Posterior cingulate gyrus (tissue), 11 donors: ENCODE data around the gene EMILIN1.
"Not testable (repeated sequence)": the region's sequence is repeated elsewhere in the genome, so short reads cannot be mapped to it uniquely, and the experiment has no call there.

Experiments
- DNase-seq, 10 donors: peaks; one replicate each; pipeline versions ENCODE4 v3.0.0 to v3.0.0-alpha.2; 2020 to 2021; ENCODE audit warnings: mixed read lengths in 3 of 10
- intact Hi-C: fragments of 100-400 bp; cut with DNase I; formaldehyde crosslinking; loops from one replicate; pipeline ENCODE4 v1.15.1; 2023

The EMILIN1 gene

GRCh38 chr2:27075566-27075871 is 2.9 kb upstream of the EMILIN1 start:
- peak in 1 of 10 donors; percentile 27 for DNase-seq
- intact Hi-C loops = not testable (repeated sequence)

GRCh38 chr2:27076323-27076722 is 2.1 kb upstream of the EMILIN1 start:
- intact Hi-C loops = no loop called here
- peak in 1 of 10 donors; percentile 7 for DNase-seq

GRCh38 chr2:27077231-27077630 is 1.2 kb upstream of the EMILIN1 start:
- peak in 2 of 10 donors; percentile 23 to 52 for DNase-seq
- intact Hi-C loops = no loop called here

DNA sequence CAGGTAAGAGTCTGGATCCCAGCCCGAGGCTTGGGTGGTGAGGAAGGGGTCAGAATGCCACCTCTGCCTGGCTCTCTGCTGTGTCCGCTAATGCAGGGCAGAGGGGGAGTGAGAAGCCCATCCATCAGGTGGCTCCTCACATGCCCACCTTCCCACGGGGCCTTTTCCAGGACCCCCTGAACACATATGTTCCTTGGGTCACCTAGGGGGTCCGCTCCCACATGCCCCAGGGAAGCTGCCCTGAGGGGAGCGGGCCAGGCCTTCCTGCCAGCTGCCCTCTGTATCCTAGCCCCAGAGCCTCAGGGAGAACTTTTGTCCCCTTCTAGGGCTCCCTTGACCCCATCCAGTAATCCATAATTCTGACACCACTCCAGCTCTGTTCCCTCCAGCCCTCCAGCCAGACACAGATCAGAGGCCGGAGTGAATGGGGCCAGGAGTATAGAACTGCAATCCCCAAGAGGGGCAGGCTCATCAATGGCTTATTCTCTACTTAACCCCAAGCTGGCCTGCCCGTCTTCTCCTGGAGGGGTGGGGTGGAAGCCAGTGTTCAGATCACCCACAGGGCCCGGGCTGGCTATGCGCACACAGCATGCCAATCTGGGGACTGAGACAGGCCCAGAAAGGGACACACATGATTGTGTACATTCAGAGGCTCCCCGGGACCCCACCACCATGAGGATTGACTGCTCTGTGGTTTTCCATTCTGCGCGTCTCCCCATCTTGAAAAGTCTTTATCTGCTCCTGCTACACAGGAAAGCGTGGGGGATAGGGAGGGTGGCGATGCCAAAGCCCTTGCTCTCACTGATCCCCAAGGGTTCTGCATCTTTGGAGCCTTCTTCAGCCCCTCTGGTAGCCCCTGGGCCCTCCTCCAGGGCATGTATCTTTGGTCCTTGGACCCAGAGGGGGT is 1.1 kb downstream of the EMILIN1 start:
- intact Hi-C loops = no loop called here
- DNase-seq = peak in 1 of 10 donors; percentile 80

DNA sequence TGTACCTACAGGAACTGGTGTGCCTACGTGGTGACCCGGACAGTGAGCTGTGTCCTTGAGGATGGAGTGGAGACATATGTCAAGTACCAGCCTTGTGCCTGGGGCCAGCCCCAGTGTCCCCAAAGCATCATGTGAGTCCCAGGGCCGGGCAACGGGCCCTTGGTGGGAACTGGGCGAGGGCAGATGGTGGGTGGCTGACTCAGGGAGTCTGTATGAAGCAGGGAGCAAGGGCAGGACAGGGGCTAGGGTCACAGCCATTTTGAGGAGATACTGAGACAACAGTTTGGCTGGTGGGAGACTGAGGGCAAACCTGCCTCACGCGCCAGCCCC is 1.7 kb downstream of the EMILIN1 start:
- intact Hi-C loops = no loop called here
- DNase-seq = peak in 2 of 10 donors; percentile 67 to 70

GRCh38 chr2:27080603-27080936 is 2.2 kb downstream of the EMILIN1 start:
- peak in 2 of 10 donors; percentile 64 to 74 for DNase-seq
- intact Hi-C loops = no loop called here

- DNase-seq = peak in 2 of 10 donors; percentile 74 to 83
- intact Hi-C loops = no loop called here
Observed at GRCh38 chr2:27081984-27082772, 3.8 kb downstream of the EMILIN1 start.

DNA sequence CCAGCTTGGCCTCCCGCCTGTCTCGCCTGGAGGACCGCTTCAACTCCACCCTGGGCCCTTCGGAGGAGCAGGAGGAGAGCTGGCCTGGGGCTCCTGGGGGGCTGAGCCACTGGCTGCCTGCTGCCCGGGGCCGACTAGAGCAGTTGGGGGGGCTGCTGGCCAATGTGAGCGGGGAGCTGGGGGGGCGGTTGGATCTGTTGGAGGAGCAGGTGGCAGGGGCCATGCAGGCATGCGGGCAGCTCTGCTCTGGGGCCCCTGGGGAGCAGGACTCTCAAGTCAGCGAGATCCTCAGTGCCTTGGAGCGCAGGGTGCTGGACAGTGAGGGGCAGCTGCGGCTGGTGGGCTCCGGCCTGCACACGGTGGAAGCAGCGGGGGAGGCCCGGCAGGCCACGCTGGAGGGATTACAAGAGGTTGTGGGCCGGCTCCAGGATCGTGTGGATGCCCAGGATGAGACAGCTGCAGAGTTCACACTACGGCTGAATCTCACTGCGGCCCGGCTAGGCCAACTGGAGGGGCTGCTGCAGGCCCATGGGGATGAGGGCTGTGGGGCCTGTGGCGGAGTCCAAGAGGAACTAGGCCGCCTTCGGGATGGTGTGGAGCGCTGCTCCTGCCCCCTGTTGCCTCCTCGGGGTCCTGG is 4.5 kb downstream of the EMILIN1 start:
- intact Hi-C loops = no loop called here
- DNase-seq = peak in 2 of 10 donors; percentile 63 to 77

GRCh38 chr2:27083410-27084296 is 5.2 kb downstream of the EMILIN1 start:
- intact Hi-C loops = no loop called here
- peak in 2 of 10 donors; percentile 47 to 75 for DNase-seq

- intact Hi-C loops = loop anchor here (1.0 to 5.0 kb wide), 2 partner anchors 48 to 123 kb away; partner anchors contain the start of gene PREB
- DNase-seq = peak in 2 of 10 donors; percentile 35 to 54
Observed at GRCh38 chr2:27084297-27085061, 6.1 kb downstream of the EMILIN1 start.

DNA sequence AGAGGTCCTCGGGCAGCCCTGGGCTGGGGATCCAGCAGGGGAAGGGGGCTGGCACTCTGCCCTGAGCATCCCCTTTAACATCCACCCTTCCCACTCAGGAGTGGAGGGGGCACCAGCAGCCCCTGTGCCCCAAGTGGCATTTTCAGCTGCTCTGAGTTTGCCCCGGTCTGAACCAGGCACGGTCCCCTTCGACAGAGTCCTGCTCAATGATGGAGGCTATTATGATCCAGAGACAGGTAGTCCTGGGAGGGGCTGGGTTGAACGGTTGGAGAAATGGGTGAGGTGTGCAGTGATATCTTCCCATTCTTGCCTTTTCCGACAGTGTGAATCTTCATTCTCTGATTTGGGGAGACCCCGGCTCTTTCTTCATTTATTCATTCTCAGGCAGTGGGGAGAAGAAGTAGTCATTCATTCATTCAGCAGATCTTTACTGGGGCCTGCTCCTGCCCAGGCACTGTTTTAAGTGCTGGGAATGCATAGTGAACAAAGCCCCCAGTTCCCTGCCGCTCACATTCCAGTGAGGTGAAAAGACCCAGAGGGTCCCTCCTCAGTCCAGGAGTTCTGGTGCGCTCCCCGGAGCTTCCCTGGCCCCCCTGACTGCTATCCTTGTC is 6.8 kb downstream of the EMILIN1 start:
- intact Hi-C loops = loop anchor here (1.0 to 5.0 kb wide), 2 partner anchors 47 to 124 kb away; partner anchors contain the start of gene PREB
- peak in 2 of 10 donors; percentile 53 to 70 for DNase-seq

- intact Hi-C loops = loop anchor here (1.0 to 5.0 kb wide), 3 partner anchors 35 to 124 kb away; partner anchors contain the start of genes AGBL5 and PREB
- peak; percentile 57 to 96 (median 78) for DNase-seq
Observed at GRCh38 chr2:27085673-27086089, 7.3 kb downstream of the EMILIN1 start.

DNA sequence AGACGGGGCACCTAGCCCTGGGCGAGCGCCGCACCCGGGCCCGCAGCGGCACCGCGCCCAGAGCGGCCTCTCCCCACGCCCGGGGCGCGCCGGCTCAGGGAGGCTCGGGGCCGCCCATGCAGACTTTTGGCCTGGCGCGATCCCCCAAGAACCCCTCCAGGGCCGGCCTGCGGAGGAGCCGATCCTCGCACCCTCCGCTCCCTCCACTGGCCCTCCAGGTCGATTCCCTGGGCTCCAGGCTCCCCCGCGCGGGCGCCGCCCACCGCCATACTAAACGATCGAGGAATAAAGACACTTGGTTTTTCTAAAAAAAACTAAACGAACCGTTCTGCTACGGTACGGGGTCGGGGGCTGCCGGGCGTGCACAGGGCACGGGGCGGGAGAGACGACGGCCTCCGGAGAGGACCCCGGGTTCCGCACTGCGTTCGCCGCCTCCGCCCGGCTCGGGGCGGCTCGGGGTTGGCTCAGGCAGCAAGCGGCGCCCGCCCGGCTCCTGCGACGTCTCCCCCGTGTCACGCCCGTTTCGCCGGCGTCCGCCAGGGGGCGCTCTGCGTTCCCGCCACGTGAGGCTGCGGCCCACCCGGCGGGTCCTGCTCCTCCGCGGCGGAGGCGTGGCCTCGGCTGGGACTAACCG is 7.8 kb downstream of the EMILIN1 start:
- DNase-seq = peak; percentile 91 to 99 (median 96)
- intact Hi-C loops = loop anchor here (2.0 to 5.0 kb wide), 2 partner anchors 35 to 46 kb away; partner anchors contain the start of genes AGBL5 and PREB

GRCh38 chr2:27086724-27087593 is 8.5 kb downstream of the EMILIN1 start, which contains the start of gene KHK:
TSS of gene KHK (plus strand) at chr2:27086772. CDS start at chr2:27087260, 488 bp downstream.
- DNase-seq = peak in 9 of 10 donors; percentile 37 to 97 (median 68)

DNA sequence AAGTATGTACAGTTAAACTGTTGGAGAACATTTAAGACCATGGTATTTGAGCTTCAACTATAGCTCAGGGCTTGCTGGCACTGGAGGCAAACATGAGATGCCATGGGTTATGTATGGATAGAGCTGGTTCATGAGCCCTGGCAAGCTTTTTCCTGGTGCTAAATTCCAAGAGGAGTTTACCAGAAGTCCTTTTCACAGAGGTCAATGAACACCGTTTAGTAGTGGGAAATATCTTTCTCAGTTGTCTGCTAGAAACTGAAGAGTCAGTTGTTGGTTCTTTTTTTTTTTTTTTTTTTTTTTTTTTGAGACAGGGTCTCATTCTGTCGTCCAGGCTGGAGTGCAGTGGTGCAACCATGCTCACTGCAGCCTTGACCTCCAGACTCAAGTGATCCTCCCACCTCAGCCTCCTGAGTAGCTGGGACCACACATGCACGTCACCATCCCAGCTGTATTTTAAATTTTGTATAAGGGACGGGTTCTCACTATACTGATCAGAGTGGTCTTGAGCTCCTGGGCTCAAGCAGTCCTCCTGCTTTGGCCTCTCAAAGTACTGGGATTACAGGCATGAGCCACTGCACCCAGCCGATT is 9.5 kb downstream of the EMILIN1 start:
- intact Hi-C loops = loop anchor here (2.0 to 5.0 kb wide), 2 partner anchors 37 to 44 kb away; partner anchors contain the start of genes AGBL5 and PREB
- peak in 2 of 10 donors; percentile 26 to 38 for DNase-seq

More at GRCh38 chr2:27086724-27087593, 8.5 kb downstream of the EMILIN1 start, which contains the start of gene KHK:
- intact Hi-C loops = loop anchor here (2.0 to 5.0 kb wide), 2 partner anchors 36 to 45 kb away; partner anchors contain the start of genes AGBL5 and PREB

- intact Hi-C loops = loop anchor here (5.0 kb wide), 1 partner anchor 44 kb away; the partner anchor contains the start of gene PREB
- peak in 2 of 10 donors; percentile 2 to 26 for DNase-seq
Observed at GRCh38 chr2:27088634-27089033, 10.2 kb downstream of the EMILIN1 start.
